ENCODE measurements around the gene UBASH3A.
"Not testable (repeated sequence)": the region's sequence is repeated elsewhere in the genome, so short reads cannot be mapped to it uniquely, and the experiment has no call there.

Gene UBASH3A

DNA sequence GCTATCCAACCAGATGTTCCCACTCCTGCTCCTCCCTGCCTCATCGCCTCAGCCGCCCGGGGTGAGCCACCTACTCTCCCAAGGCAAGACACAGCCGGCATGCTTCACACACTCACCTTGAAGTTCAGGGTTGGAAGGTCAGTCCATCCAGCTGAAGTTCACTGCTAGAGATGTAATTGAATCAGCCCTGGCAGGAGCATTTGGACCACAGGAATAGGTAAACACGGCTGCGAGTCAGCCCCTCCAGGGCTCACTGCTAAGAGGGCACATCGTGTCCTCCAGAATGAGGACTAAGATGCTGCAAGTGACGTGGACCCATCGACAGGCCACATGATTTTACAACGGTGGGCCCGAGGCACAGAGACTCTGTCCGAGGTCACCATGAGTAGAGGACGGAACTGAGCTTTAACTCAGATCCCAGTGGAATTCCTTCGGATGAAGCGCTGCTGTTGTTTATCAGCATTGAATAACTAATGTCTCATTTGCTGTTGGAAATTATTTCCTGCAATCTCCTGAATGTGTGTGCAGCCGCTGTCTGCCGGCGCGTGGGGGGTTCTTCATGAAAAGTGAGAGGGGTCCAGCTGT is 50.4 kb downstream of the UBASH3A start:
- no peak for DNase-seq

DNA sequence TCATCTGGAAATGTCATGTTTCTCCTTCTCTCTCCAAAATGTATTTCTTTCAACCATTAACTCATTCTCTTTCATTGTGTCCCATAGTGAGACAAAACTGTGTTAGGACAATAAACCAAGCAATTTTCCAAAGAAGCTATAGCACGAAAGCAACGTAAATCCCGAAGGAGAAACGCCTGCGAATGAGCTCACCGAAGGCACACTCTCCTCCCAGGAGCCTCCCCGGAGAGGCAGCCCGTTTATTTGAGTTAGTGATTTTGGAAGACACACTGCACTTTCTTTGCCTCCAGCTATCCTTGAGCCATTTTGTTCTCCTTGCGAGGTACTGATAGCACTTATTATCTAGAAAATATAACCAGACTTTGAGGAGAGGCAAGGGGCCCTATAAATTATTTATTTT is 51.1 kb downstream of the UBASH3A start:
- no peak for DNase-seq

DNA sequence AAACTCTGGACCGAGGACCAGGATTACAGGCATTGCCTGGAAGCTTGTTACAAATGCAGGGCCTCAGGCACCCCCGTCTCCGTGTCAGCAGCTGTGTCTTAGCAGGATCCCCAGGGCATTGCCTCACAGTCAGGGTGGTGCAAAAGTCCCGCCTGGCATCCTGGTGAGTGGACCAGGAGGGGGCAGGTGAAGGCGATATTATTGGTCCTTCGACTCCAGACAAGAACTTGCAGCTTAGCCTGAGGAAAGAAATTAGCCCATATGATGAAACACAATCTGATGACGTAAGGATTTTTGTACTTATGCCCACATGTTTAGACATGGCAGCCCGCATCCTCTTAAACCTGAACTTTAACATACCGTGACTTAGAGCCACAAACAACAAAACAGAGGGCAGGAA is 51.5 kb downstream of the UBASH3A start:
- no peak for DNase-seq

DNA sequence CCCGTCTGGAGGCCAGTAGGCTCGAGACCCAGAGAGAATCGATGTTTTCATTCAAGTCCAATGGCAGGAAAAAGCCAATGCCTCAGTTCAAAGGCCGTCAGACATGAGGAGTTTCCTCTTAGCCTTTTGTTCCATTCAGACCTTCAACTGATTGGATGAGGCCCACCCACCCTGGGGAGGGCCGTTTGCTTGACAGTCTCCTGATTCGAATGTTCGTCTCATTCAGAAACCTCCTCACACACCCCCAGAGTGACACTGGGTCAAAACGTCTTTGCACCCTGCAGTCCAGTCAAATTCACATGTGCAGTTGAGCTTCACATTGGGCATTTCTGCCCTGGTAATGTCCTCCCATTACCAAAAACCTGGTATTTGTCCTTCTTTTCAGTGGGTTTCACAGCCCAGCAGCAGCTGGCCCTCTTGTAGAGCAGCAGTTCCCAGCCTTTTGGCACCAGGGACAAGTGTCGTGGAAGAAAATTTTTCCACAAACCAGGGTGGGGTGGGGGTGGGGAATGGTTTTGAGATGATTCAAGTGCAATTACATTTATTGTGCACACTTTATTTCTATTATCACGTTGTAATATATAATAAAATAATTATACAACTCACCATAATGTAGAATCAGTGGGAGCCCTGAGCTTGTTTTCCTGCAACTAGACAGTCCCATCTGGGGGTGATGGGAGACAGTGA is 52.2 kb downstream of the UBASH3A start:
- DNase-seq: no peak

DNA sequence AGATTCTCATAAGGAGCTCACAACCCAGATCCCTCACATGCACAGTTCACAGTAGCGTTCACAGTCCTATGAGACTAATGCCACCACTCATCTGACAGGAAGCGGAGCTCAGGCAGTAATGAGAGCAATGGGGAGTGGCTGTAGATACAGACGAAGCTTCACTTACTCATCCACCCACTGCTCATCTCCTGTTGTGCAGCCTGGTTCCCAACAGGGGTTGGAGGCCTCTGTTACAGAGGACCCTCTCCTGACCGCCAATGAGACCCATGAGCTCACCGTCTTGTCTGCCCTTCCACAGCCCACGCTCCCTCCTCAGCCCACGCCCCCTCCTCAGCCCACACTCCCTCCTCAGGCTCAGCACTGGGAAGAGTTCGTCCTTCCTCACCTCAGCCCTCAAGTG is 52.8 kb downstream of the UBASH3A start:
- DNase-seq: peak; percentile 41

DNA sequence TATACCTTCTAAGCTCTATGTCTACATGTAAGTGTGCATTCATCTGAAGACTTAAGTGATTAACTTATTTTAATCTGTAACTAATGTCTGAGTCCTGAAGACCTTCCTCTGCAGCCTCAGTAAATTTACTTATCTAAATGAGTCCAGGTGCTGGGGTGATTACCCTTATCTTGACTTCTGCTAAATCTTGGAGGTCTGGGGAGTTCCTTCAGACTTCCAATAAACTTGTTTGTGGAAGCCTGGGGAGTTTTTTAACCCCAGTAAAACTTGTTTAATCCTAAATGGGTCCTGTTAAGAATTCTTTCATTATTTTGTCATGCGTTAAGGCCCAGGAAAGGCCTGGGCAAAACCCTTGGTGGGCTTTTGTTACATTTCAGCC is 55.4 kb downstream of the UBASH3A start:
- DNase-seq: no peak

DNA sequence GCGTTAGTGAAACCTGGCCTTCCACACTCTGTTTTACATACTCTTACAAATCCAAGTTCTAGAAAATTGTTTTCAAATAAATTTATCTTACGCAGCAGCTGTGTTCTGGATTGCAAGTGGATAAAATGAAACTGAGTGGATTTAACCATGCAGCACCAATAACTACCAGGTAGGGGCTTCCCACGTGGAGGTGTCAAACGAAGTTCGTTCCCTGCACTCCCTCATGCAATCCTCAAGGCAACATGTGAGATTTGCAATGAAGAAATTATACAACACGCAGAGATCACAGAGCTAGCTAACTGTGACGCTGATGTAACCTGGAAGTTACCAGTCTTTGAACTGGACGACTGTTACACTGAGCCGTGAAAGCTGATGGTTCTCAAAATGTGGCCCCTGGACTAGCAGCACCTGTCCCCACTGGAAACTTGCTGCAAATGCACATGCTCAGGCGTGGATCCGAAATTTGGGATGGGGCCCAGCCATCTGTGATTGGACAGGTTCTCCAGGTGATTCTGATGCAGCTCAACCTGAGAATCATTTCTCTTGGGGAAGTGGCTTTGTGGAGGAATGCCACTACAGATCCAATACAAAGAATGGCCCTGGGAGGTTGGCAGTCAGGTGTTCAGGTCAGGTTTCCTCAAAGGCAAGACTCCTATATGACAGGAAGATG is 56.0 kb downstream of the UBASH3A start:
- DNase-seq: no peak

DNA sequence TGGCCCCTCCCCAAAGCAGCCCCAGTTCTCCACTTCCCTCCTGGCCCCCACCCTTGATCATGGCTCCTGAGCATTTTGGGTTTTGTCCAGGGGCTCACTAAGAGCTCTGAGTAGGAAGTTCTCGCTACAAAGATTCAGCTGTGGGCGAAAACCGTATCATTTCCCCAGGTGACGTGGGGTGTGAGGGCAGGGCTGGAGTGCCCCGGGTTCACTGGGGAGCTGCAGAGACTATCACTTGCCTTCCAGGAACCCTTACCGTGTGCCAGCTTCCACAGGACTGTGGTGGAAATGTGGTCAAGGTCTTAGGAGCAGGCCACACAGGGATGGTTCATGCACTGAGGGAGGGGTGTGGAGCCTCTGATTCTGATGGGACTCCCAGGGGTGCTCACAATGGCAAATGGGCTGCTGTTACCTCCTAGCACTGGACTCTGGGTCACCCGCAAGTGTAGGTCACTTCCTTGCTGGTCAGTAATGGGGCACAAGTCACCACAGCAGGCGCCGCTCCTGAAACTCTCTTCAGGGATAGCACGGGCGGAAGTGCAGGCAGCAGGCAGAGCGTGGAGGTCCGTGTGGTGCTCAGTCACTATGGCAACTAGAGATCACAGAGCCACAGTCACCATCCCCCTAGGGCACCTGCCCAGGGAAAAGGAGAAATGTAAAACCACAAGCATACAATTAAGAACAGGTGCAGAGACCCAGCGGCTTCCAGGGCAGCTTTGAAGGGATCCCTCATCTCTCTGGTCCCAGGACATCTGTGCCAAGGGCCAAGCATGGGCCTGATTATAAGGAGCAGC is 56.9 kb downstream of the UBASH3A start:
- no peak for DNase-seq

DNA sequence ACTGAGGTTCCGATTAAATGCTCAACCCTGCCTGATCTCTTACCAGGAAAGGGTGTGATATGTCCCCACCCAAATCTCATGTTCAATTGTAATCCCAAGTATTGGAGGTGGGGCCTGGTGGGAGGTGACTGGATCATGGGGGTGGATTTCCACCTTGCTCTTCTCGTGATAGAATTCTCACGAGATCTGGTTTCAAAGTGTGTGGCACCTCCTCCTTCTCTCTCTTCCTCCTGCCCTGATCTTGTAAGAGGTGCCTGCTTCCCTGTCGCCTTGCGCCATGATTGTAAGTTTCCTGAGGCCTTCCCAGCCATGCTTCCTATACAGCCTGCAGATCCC is 57.5 kb downstream of the UBASH3A start:
- no peak for DNase-seq

DNA sequence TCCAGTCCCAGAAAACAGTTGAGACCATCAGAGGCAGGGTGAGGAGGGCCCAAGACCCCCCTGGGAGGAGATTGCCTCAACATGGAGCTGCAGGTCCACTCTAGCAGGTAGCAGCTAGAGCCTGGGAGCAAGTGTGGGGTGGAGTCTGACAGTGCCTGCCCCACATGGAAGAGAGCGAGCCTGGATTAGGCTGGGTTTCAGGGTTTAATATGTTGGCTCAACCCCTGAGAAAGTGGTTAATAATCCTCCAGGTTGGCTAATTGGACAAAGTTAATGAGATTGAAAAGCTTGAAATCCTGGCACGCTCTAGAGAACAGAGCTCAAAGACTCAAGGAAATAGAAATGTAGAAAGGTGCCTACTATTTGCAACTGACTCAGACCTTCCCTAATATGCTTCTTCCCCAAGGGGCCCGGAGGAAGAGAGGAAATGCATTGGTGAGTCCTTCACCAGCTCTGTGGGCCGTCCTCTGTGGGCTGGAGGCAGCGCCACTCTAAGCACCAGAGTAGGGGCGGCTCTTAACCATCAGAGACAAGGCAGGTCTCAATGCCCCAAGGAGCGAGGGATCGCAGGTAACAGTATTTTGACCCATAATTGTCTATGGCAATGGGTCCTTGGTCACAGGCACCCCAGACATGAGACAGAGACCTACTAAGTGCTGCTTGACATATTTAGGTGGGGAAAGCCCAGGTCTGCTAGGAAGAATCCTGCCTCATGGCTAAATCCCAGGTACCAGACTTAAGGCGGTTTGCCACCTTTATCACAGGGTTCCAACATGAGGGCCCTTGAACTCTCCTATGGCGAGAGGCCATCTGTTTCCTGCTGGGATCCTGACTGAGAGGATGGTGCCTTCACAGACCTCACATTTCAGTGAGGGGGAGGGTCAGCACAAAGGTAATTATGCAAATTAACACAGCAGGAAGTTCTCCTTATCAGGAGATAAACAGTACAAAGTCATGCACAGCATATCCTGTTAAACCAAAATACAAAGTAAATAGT is 58.5 kb downstream of the UBASH3A start:
- no peak for DNase-seq

DNA sequence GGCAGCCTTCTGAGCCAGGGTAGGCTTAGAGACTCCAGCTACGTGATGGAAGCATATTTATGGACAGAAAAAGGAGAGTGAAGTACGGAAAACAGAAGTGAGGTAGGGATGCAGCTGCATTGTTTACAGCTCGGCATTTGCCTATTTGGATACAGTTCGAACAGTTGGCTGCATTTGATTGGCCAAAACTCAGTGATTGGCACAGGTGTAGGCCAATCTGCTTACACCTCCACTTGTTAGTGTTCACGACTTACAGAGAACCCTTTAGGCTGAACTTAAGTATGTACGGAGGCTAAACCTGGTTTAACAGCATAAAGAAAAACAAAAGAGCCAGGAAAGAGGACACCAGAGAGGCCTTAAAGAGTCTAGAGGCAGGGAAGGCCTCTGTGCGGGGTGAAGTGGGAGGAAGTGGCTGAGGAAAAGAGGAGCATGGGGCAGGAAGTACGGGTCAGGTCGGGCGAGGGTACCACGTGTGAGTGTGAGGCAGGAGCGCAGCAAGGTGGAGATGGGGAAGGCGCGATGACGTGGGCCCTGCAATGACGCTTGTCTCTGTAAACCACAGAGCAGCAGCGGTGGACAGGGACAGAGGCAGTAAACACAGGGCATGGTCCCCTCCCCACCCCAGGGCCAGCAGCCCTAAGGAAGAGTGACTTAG is 60.3 kb downstream of the UBASH3A start:
- peak; percentile 57 for DNase-seq

DNA sequence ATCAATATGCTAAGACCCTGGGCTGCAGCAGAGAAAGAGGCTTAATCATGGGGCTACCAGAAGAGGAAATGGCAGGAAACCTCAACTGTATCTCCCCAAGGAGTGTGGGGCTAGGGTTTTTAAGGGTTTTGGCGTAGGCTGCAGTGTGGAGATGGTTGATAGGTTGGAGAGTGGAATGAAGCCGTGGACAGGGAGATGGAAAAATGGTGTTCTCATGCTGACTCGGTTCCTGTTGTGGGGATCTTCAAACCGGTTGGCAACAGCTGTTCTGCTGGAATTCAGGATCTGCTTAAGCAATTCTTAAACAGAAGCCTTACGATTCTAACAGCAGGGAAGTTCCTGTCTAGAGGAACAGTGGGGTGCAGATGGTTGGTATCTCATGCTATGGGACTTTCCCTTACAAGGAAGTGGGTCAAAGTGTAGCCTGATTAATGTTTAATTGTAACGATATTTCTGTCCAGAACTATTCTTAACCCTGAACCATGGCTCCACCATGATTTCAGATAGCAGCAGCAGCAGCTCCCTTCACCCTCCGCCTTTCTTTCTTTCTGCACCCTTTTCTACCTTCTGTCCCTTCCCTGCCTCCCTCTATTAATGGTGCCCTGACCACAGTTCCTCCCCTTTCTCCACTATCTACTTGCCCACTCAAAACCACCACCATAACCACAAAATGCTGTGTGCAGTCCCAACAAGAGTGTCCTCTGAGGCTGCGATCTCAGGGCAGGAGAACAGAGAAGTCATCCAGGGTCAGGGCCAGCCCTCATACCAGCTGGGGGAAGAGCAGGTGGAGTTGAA is 61.5 kb downstream of the UBASH3A start:
- no peak for DNase-seq

DNA sequence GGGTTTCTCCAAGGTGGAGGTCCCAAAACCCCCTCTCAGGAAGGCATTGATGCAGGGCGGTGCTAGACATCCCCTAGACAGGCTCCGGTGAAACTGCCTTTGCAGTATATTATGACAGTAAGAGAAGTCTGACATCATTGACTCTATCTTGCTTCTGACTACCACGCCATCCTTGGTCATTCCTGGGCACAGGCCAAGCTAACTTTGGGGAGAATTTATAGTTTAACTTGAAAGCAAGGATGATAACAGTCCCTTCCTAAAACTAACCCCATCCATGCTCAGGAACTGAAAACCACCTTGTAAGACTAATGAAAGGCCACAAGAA is 62.1 kb downstream of the UBASH3A start:
- no peak for DNase-seq

DNA sequence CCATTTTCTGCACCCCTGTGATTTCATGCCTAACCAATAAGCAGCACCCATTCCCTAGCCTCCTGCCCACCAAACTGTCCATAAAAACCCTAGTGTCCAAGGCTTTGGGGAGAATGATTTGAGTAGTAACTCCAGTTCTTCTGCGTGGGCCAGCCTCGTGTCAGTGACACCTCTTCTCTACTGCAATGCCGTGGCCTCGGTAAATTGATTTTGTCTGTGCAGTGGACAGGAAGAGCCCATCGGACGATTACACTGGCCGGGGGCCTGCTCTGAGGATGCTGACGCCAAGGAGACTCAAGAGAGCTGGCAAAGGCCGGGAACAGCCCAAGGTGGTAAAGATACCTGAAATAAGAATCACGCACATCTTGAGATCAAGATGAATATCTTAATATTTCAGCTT is 63.0 kb downstream of the UBASH3A start:
- no peak for DNase-seq

DNA sequence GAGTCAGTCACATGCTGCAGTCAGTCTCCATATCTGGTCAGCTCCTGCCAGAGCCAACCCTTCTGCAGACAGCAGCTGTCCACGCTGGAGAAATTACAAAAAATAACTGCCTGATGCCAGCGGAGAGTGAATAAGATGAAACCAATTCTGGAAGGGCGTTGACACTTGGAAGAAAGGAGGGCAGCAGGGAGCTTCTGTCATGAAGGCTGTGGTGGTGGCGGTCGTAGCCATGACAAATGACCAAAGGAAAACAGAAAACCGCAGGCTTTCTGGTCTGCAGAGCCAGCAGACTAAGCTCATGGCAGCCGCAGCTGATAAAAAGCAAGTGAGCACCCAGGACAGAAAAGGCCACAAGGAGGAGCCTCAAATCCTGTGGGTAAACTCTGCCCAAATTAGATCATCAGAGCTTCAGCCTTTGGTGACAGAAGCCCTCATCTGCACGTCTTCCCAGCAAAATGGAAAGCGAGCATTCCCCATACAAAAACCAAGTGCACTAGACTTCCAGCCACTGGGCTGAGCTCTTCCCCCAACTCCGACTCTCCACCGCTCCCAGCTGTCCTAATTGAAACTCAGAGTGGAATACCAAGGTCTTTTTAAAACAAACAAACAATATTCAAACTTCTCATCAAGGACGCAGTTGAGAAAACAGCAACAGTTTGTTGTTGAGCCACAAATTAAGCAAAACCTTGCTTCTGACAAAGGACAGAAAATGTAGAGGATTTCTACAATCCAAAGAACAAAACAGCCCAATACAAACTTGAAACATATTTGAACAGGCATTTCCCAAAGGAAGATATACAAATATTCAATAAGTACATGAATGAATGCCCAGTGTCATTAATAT is 63.7 kb downstream of the UBASH3A start:
- DNase-seq: no peak

DNA sequence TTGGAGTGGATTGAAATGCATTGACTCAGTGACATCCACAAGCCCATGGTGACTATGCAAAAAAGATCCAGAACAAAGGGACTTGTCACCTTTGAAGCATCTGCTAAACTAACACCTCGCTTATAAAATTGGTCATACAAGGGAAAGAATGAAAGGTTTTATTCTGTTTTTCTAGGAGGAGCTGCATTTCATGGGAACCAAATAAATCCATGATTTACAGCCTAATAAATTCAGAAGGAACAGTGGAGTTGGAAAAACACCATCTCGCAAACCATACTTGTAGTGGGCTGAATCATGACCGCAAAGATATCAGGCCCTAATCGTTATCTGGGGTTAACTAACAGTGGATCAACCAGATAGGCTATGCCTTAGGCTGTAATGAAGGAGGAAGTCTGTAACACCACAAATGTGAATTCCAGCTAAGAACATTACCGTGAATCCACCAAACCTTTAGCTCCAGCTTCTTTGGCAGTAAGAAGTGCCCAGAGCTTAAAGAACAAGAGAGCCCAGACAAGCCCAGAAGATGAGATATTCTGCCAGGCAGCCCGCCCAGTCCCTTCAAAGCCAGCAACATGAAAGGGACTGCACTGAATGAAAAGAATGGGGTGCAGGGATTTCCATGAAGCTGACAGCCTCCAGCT is 64.9 kb downstream of the UBASH3A start:
- no peak for DNase-seq

DNA sequence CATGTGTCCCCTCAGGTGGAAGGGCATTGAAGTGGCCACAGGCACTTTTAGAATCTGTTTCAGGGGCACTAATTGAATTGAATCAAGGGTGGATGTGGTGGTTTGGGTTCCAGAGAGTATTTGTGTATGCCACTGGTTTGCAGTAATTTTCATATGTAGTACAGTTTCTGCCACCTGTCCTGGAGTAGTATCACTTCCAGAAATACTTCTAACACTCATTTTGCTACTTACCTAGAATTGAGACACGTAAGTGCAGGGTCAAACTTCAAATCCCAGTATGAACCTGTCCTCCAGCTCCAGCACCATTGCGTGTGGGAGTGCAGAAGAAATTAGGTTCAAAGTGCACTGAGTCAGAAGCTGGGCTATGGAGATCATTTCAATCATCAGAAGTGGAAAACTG is 65.6 kb downstream of the UBASH3A start:
- DNase-seq: no peak

DNA sequence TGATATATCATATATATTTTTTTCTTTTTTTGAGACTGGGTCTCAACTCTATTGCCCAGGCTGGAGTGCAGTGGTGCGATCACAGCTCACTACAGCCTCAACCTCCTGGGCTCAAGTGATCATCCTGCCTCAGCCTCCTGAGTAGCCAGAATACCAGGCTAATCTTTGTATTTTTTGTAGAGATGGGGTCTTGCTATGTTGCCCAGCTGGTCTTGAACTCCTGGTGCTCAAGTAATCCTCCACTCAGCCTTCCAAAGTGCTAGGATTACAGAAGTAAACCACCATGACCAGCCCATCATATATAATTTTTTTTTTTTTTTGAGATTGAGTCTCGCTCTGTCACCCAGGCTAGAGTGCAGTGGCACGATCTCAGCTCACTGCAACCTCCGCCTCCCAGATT is 66.0 kb downstream of the UBASH3A start:
- not testable (repeated sequence) for DNase-seq

DNA sequence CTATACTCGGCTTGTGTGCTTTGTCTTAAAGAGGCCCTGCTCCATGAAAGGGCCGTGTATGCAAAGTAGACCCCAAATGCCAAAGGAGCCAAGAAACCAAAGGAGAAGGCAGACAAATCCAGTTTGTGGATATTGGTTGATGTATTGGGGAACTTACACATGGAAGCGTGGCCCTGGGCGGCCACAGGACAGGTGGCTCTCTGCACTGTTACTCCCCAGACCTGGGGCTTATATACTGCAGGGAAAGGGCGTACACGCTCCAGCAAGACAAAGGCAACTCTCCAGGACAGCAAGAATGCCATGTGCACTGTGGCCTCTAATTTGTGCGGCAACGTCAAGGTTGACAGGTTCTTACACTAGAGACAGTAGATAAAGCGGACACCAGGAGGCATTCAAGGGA is 67.5 kb downstream of the UBASH3A start:
- DNase-seq: no peak
